ENCODE results near the gene HRH2.
A peak's percentile ranks its signal among the peaks of the same experiment; 100 is the strongest.
"Not testable (repeated sequence)": the region's sequence is repeated elsewhere in the genome, so short reads cannot be mapped to it uniquely, and the experiment has no call there.

HRH2 gene

GRCh38 chr5:175717837-175718236 is 60.0 kb downstream of the HRH2 start:
- DNase-seq: no peak

GRCh38 chr5:175718401-175719108 is 60.7 kb downstream of the HRH2 start:
- peak in 1 of 2 experiments; percentile 3 for DNase-seq

- not testable (repeated sequence) for DNase-seq
Observed at GRCh38 chr5:175719109-175719432, 61.2 kb downstream of the HRH2 start.

- DNase-seq: no peak
Observed at GRCh38 chr5:175724314-175725275, 66.7 kb downstream of the HRH2 start.

GRCh38 chr5:175728316-175728715 is 70.4 kb downstream of the HRH2 start:
- no peak for DNase-seq

- DNase-seq: no peak
Observed at GRCh38 chr5:175728885-175729828, 71.3 kb downstream of the HRH2 start.

GRCh38 chr5:175729829-175730277 is 72.0 kb downstream of the HRH2 start:
- peak; percentile 76 to 85 for DNase-seq

- no peak for DNase-seq
Observed at GRCh38 chr5:175731172-175731571, 73.3 kb downstream of the HRH2 start.

GRCh38 chr5:175731756-175732465 is 74.0 kb downstream of the HRH2 start:
- DNase-seq: no peak

- DNase-seq: no peak
Observed at GRCh38 chr5:175733017-175733416, 75.1 kb downstream of the HRH2 start.

- no peak for DNase-seq
Observed at GRCh38 chr5:175734016-175734415, 76.1 kb downstream of the HRH2 start.

- no peak for DNase-seq
Observed at GRCh38 chr5:175734501-175734900, 76.6 kb downstream of the HRH2 start.

GRCh38 chr5:175735701-175736100 is 77.8 kb downstream of the HRH2 start:
- DNase-seq: no peak

GRCh38 chr5:175736652-175737051 is 78.8 kb downstream of the HRH2 start:
- no peak for DNase-seq

GRCh38 chr5:175737481-175737880 is 79.6 kb downstream of the HRH2 start:
- DNase-seq: no peak

- DNase-seq: no peak
Observed at GRCh38 chr5:175738126-175738525, 80.3 kb downstream of the HRH2 start.

- DNase-seq: no peak
Observed at GRCh38 chr5:175738602-175739133, 80.8 kb downstream of the HRH2 start.

- no peak for DNase-seq
Observed at GRCh38 chr5:175740014-175740413, 82.1 kb downstream of the HRH2 start.

- no peak for DNase-seq
Observed at GRCh38 chr5:175741556-175741955, 83.7 kb downstream of the HRH2 start.

GRCh38 chr5:175742290-175742994 is 84.6 kb downstream of the HRH2 start:
- DNase-seq: no peak

- no peak for DNase-seq
Observed at GRCh38 chr5:175743676-175744210, 85.9 kb downstream of the HRH2 start.
